Upper lobe of left lung (tissue), 6 donors: ENCODE measurements around the gene ATP2A3. TPM values are rescaled to one million over a fixed set of nuclear protein-coding genes. Genes with fewer than 3 reads are reported as not detected.

Source experiments
- ATAC-seq, 2 donors: fragments of 200-7000 bp; cut with Tn5 transposase; one replicate each; pipeline ENCODE4 v1.9.1; 2022; ENCODE audit warnings: mild to moderate bottlenecking in 2 of 2, moderate library complexity in 2 of 2; ENCODE audit not compliant: low FRiP score in 2 of 2
- DNase-seq, 2 donors: peaks; one replicate each; pipeline ENCODE4 v3.0.0-alpha.2; 2019 to 2020
- H3K27ac ChIP-seq, 4 donors: fragments of 200-600 bp; sonication (generic); one replicate each; pipeline ENCODE4 v1.5.1; 2016 to 2019
- H3K27me3 ChIP-seq, 4 donors: fragments of 200-600 bp; sonication (generic); one replicate each; pipeline ENCODE4 v1.5.1; 2017 to 2019
- H3K36me3 ChIP-seq, 4 donors: fragments of 200-600 bp; sonication (generic); one replicate each; pipeline ENCODE4 v1.5.1; 2016 to 2019
- H3K4me1 ChIP-seq, 4 donors: fragments of 200-600 bp; sonication (generic); one replicate each; pipeline ENCODE4 v1.5.1; 2018 to 2019
- H3K4me3 ChIP-seq, 4 donors: fragments of 200-600 bp; sonication (generic); one replicate each; pipeline ENCODE4 v1.5.1; 2017 to 2019; ENCODE audit warnings: mild to moderate bottlenecking in 2 of 4, moderate library complexity in 1 of 4
- H3K9me3 ChIP-seq, 4 donors: fragments of 200-600 bp; sonication (generic); one replicate each; pipeline ENCODE4 v1.5.1; 2018 to 2019
- EP300 ChIP-seq, 4 donors: sonication (generic); formaldehyde crosslinking; IDR thresholded peaks; one replicate each; pipeline ENCODE4 v1.5.1; 2017; ENCODE audit warnings: antibody characterized with exemption in 4 of 4, control low read depth in 2 of 4
- POLR2A ChIP-seq, 4 donors: fragments of 450-650 bp; IDR thresholded peaks; one replicate each; pipeline ENCODE4 v1.5.1; 2016 to 2017; ENCODE audit warnings: antibody characterized with exemption in 4 of 4, mild to moderate bottlenecking in 2 of 4
- POLR2AphosphoS5 ChIP-seq, 2 donors: sonication (generic); formaldehyde crosslinking; IDR thresholded peaks; one replicate each; pipeline ENCODE4 v1.5.1; 2017; ENCODE audit warnings: antibody characterized with exemption in 2 of 2
- WGBS, 2 donors: methylation state at CpG; one replicate each; pipeline ENCODE4 v1.1.5; 2017 to 2018; 5-methylcytosine and 5-hydroxymethylcytosine counted together
- total RNA-seq, 6 donors: library from RNA; depleted of rRNA in 4 of 6; stranded (reverse); fragments of >200 nt in 4 of 6; gene quantifications; one replicate each; pipeline versions ENCODE4 v1.1.0 to v1.2.1, GENCODE V29; 2016 to 2021
- TF ChIP-seq, protein P1 (sequence below), 6 experiments: fragments of 450-650 bp in 4 of 6; fragments of 200-600 bp in 2 of 6; sonication (generic) in 2 of 6; IDR thresholded peaks; one replicate each; pipeline ENCODE4 v1.5.1; 2016 to 2019; ENCODE audit warnings: antibody characterized with exemption in 6 of 6
- donor health status: DM: no; HTN: no; CAD: no; lungs with moderate emphysema.
- donor health status: DM: no; HTN: yes; CAD: no; lungs with severe emphysema.

ATP2A3 gene
- total RNA-seq, 6 donors from 2014 or later = 27.9 to 82.8 (median 41.4) TPM

- WGBS, 2 donors = 62 to 67% methylated on average over 6 of the region's 6 CpGs
- Histone ChIP-seq H3K9me3 (no peaks in the 10 kb centered on the region), H3K27me3 (no peaks in the 10 kb centered on the region), H3K4me3 (no peak overlapping the region), H3K36me3 (peaks cover 23 to 74% (median 58%) of the 10 kb centered on the region in 4 donors), H3K4me1 (peaks cover 0 to 33% (median 21%) of the 10 kb centered on the region in 4 donors), H3K27ac (peak overlapping the region in 2 of 4 donors; percentile 39 to 70)
- DNase-seq (no peak), ATAC-seq (no peak)
- TF ChIP-seq POLR2A (IDR thresholded peaks at IDR 0.05) = no peak
- TF ChIP-seq POLR2AphosphoS5 (IDR thresholded peaks at IDR 0.05) = no peak
- no peak for TF ChIP-seq EP300 (IDR thresholded peaks at IDR 0.05)
- TF ChIP-seq, protein P1, sequence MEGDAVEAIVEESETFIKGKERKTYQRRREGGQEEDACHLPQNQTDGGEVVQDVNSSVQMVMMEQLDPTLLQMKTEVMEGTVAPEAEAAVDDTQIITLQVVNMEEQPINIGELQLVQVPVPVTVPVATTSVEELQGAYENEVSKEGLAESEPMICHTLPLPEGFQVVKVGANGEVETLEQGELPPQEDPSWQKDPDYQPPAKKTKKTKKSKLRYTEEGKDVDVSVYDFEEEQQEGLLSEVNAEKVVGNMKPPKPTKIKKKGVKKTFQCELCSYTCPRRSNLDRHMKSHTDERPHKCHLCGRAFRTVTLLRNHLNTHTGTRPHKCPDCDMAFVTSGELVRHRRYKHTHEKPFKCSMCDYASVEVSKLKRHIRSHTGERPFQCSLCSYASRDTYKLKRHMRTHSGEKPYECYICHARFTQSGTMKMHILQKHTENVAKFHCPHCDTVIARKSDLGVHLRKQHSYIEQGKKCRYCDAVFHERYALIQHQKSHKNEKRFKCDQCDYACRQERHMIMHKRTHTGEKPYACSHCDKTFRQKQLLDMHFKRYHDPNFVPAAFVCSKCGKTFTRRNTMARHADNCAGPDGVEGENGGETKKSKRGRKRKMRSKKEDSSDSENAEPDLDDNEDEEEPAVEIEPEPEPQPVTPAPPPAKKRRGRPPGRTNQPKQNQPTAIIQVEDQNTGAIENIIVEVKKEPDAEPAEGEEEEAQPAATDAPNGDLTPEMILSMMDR (IDR thresholded peaks at IDR 0.05) = no peak
Observed at GRCh38 chr17:4008082-4008435, 43.8 kb upstream of the ATP2A3 start.

DNA sequence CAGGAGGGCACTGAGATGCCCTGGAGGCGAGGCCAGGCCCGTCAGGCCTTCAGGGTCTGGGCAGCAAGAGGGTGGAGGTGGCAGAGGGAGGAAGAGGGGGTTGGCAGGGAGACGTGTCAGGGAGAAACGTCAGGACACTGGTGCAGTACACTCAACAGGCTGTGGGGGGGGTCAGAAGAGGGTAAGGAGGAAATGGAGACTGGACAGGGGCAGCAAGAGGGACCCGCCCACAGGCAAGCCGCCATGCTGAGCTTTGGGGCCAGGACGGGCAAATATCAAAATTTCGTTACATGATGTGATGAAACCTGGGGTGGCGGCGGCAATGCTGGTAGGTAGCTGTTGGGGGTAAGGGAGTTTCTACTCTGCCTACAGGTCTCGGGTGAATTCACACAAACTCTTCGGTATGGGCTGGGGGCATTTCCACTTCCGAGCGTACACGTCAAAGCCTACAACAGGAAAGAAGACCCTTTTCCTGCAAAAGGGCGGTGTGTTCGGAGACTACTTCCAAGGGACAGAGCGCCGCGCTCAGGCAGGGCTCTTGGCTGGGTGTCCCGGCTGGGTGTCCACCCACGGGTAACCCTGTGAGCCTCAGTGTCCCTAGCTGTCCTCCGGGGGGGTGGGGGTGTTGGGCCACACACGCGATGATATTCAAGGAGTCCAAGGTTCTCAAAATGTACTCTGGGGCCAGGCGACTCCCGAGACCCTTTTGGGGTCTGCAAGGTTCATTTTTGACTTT lies 43.3 kb upstream of the ATP2A3 start:
- peaks cover 0 to 36% (median 21%) of the 10 kb centered on the region in 4 donors for H3K4me1 ChIP-seq
- H3K36me3 ChIP-seq = peaks cover 23 to 68% (median 53%) of the 10 kb centered on the region in 4 donors
- no peak for TF ChIP-seq EP300 (IDR thresholded peaks at IDR 0.05)
- TF ChIP-seq POLR2AphosphoS5 (IDR thresholded peaks at IDR 0.05) = no peak
- TF ChIP-seq POLR2A (IDR thresholded peaks at IDR 0.05) = no peak
- TF ChIP-seq, protein P1 (IDR thresholded peaks at IDR 0.05) = no peak
- WGBS, 2 donors = 82 to 83% methylated on average over 19 to 27 of the region's 27 CpGs
- no peaks in the 10 kb centered on the region for H3K9me3 ChIP-seq
- DNase-seq (peak in 1 of 2 donors; percentile 47), ATAC-seq (no peak)
- no peak overlapping the region for H3K4me3 ChIP-seq
- H3K27ac ChIP-seq = peak overlapping the region in 2 of 4 donors; percentile 39 to 70
- H3K27me3 ChIP-seq = no peaks in the 10 kb centered on the region

DNA sequence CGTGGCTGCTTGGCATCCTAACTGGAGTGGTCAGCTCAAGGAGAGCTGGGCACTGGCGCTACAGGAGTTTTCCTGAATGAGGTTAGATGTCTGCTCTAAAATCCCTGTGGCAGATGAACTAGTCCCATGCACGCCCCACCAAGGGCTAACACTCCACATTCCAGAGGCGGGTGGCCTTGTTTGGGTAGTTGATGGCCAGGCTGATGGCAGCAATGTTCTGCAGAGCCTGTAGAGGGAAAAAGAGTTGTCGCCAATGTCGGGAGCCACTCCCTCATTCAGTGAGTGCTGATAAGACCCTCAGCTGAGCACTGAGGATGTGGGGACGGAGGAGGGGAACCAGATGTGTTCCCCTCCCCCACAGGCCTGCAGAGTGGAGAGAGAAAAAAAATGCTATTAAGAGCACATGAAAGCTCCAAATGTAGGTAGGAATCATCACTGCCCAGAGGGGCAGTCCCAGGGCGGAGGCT lies 42.5 kb upstream of the ATP2A3 start:
- TF ChIP-seq POLR2AphosphoS5 (IDR thresholded peaks at IDR 0.05) (peak in 1 of 2 donors; percentile 15), EP300 (IDR thresholded peaks at IDR 0.05) (no peak), POLR2A (IDR thresholded peaks at IDR 0.05) (no peak)
- TF ChIP-seq, protein P1 (IDR thresholded peaks at IDR 0.05) = peak in 1 of 6 experiments; percentile 37
- H3K27ac ChIP-seq = peak overlapping the region in 3 of 4 donors; percentile 59 to 70 (median 61)

DNA sequence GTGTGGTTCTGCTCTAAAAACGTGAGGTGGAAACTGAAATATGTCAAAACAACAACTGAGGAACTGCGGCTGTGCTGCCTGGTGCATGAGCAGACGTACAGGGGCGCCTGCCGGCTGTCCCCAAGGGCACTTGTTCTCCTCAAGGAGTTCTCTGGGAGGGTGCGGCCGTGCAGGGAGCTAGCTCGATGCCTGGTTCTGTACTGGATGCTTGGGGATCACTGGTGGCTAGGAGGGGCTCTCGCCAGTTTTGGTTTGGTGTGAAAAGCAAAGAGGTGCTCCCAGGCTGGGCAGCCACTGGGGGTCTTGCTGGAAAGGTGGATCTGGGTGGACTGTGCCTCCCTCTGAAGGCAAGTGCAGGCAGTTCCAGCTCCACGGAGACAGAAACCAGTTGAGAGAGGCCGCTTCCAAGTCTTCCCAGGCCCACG lies 41.9 kb upstream of the ATP2A3 start:
- DNase-seq (peak; percentile 44 to 72), ATAC-seq (peak in 1 of 2 donors; percentile 78)
- H3K27me3 ChIP-seq = no peaks in the 10 kb centered on the region
- 76 to 87% methylated on average over 9 to 12 of the region's 12 CpGs for WGBS, 2 donors
- H3K36me3 ChIP-seq = peaks cover 19 to 55% (median 44%) of the 10 kb centered on the region in 4 donors
- TF ChIP-seq EP300 (IDR thresholded peaks at IDR 0.05) = no peak
- no peak for TF ChIP-seq POLR2AphosphoS5 (IDR thresholded peaks at IDR 0.05)
- TF ChIP-seq POLR2A (IDR thresholded peaks at IDR 0.05) = no peak
- TF ChIP-seq, protein P1 (IDR thresholded peaks at IDR 0.05) = no peak
- peaks cover 0 to 39% (median 23%) of the 10 kb centered on the region in 4 donors for H3K4me1 ChIP-seq
- no peaks in the 10 kb centered on the region for H3K9me3 ChIP-seq
- no peak overlapping the region for H3K4me3 ChIP-seq
- peak overlapping the region in 3 of 4 donors; percentile 59 to 70 (median 61) for H3K27ac ChIP-seq

More for the DNA sequence above, 42.5 kb upstream of the ATP2A3 start:
- Histone ChIP-seq H3K36me3 (peaks cover 21 to 61% (median 46%) of the 10 kb centered on the region in 4 donors), H3K4me1 (peaks cover 0 to 39% (median 23%) of the 10 kb centered on the region in 4 donors), H3K4me3 (no peak overlapping the region), H3K27me3 (no peaks in the 10 kb centered on the region), H3K9me3 (no peaks in the 10 kb centered on the region)
- WGBS, 2 donors = 66% methylated on average over 6 to 8 of the region's 8 CpGs
- DNase-seq = peak in 1 of 2 donors; percentile 45
- peak in 1 of 2 donors; percentile 74 for ATAC-seq
